ENCODE data around the gene ADRA1B. TPM values are rescaled to one million over a fixed set of nuclear protein-coding genes. Genes with fewer than 3 reads are reported as not detected.
A peak's percentile ranks its signal among the peaks of the same experiment; 100 is the strongest.
"Not testable (repeated sequence)": the region's sequence is repeated elsewhere in the genome, so short reads cannot be mapped to it uniquely, and the experiment has no call there.

ADRA1B gene
- total RNA-seq, 1 donor from 2014 or later: 2.9 TPM

- Mint-ChIP-seq H3K4me3 (peak within 1 kb of the TSS; percentile 98), H3K9me3 (no peaks in the 10 kb centered on the region), H3K4me1 (ENCODE audit: unreplicated experiment) (peaks cover 16% of the 10 kb centered on the region), H3K36me3 (peaks cover 4% of the 10 kb centered on the region), H3K27ac (peak within 1 kb of the TSS; percentile 98), H3K27me3 (no peaks in the 10 kb centered on the region)
- DNase-seq (ENCODE audit: extremely low spot score, unreplicated experiment): peak; percentile 90
- TF ChIP-seq CTCF (conservative IDR thresholded peaks at IDR 0.05): no peak
These were observed 92.8 kb downstream of the ADRA1B start, which contains the start of gene TTC1 for GRCh38 chr5:160008877-160009590. Gene TTC1 (plus strand): TSS chr5:160009139. CDS start chr5:160010529, 1,390 bp downstream.

GRCh38 chr5:160009591-160009989 lies 93.3 kb downstream of the ADRA1B start:
- peak overlapping the region; percentile 98 for H3K4me3 Mint-ChIP-seq

GRCh38 chr5:160011471-160011870 lies 95.2 kb downstream of the ADRA1B start:
- no peaks in the 10 kb centered on the region for H3K27me3 Mint-ChIP-seq
- H3K36me3 Mint-ChIP-seq: peaks cover 4% of the 10 kb centered on the region
- TF ChIP-seq CTCF (conservative IDR thresholded peaks at IDR 0.05): no peak
- H3K4me1 Mint-ChIP-seq (ENCODE audit: unreplicated experiment): peaks cover 16% of the 10 kb centered on the region
- H3K27ac Mint-ChIP-seq: peak overlapping the region; percentile 16
- DNase-seq (ENCODE audit: extremely low spot score, unreplicated experiment): no peak
- peak overlapping the region; percentile 98 for H3K4me3 Mint-ChIP-seq
- no peaks in the 10 kb centered on the region for H3K9me3 Mint-ChIP-seq

More at GRCh38 chr5:160009591-160009989, 93.3 kb downstream of the ADRA1B start:
- no peaks in the 10 kb centered on the region for H3K27me3 Mint-ChIP-seq
- H3K27ac Mint-ChIP-seq: peak overlapping the region; percentile 98
- DNase-seq (ENCODE audit: extremely low spot score, unreplicated experiment): no peak
- no peak for TF ChIP-seq CTCF (conservative IDR thresholded peaks at IDR 0.05)
- H3K36me3 Mint-ChIP-seq: peaks cover 4% of the 10 kb centered on the region
- H3K4me1 Mint-ChIP-seq (ENCODE audit: unreplicated experiment): peaks cover 16% of the 10 kb centered on the region
- no peaks in the 10 kb centered on the region for H3K9me3 Mint-ChIP-seq

- peaks cover 11% of the 10 kb centered on the region for H3K4me1 Mint-ChIP-seq (ENCODE audit: unreplicated experiment)
- not testable (repeated sequence) for H3K4me3 Mint-ChIP-seq; H3K36me3 Mint-ChIP-seq; H3K27ac Mint-ChIP-seq; H3K9me3 Mint-ChIP-seq; DNase-seq (ENCODE audit: extremely low spot score, unreplicated experiment); H3K27me3 Mint-ChIP-seq
- peak; percentile 49 for TF ChIP-seq CTCF (conservative IDR thresholded peaks at IDR 0.05)
These were observed 97.9 kb downstream of the ADRA1B start for GRCh38 chr5:160014197-160014596.

GRCh38 chr5:160018945-160019625 lies 102.8 kb downstream of the ADRA1B start:
- Mint-ChIP-seq H3K4me1 (ENCODE audit: unreplicated experiment) (peaks cover 10% of the 10 kb centered on the region), H3K9me3 (no peaks in the 10 kb centered on the region), H3K27ac (no peak overlapping the region), H3K27me3 (no peaks in the 10 kb centered on the region), H3K4me3 (no peak overlapping the region), H3K36me3 (peaks cover 5% of the 10 kb centered on the region)
- DNase-seq (ENCODE audit: extremely low spot score, unreplicated experiment): no peak
- TF ChIP-seq CTCF (conservative IDR thresholded peaks at IDR 0.05): no peak
